H1 (cell line): ENCODE measurements around the gene SPOCK1. TPM values are rescaled to one million over a fixed set of nuclear protein-coding genes. Genes with fewer than 3 reads are reported as not detected.

Experiments used
- KDM4A ChIP-seq: IDR thresholded peaks from one replicate; pipeline ENCODE4 v1.7.1; 2012; ENCODE audit warnings: low read depth, mild to moderate bottlenecking, moderate library complexity, low read length, inconsistent platforms; ENCODE audit not compliant: severe bottlenecking
- polyA plus RNA-seq, 7 experiments: library from polyadenylated mRNA; depleted of rRNA in 3 of 7; stranded (reverse) in 5 of 7; unstranded in 2 of 7; fragments of >200 nt in 5 of 7; fragments of 200-250 nt in 2 of 7; gene quantifications; 1 replicate in 5 of 7; 2 replicates in 1 of 7; 4 replicates in 1 of 7; pipeline versions ENCODE4 v1.2.1 to v1.2.3, GENCODE V29; 2011 to 2013; ENCODE audit warnings: missing spikeins in 2 of 7, mixed read lengths in 2 of 7
- total RNA-seq: library from RNA; stranded (reverse); fragmentation: NEBNext Ultra II Directional; extraction: Animal tissue kit (Norgen Biotek cat#: 25700); gene quantifications from 2 replicates; pipeline ENCODE4 v1.2.1, GENCODE V29; 2021

SPOCK1 gene
- total and polyA plus RNA-seq, 2 of the 8 experiments (the other 6 are each of a cell fraction or from before 2014, with no cell fraction given) = 6.9 to 18.1 TPM

GRCh38 chr5:137340881-137341280, 158.2 kb downstream of the SPOCK1 start (continued):
- TF ChIP-seq KDM4A = no peak
